ENCODE data around the gene HECTD4. TPM values are rescaled to one million over a fixed set of nuclear protein-coding genes. Genes with fewer than 3 reads are reported as not detected.
"Not testable (repeated sequence)": the region's sequence is repeated elsewhere in the genome, so short reads cannot be mapped to it uniquely, and the experiment has no call there.

Gene HECTD4
- total and polyA plus RNA-seq, 12 donors, result 3.0 to 33.7 (median 23.9) TPM

DNA sequence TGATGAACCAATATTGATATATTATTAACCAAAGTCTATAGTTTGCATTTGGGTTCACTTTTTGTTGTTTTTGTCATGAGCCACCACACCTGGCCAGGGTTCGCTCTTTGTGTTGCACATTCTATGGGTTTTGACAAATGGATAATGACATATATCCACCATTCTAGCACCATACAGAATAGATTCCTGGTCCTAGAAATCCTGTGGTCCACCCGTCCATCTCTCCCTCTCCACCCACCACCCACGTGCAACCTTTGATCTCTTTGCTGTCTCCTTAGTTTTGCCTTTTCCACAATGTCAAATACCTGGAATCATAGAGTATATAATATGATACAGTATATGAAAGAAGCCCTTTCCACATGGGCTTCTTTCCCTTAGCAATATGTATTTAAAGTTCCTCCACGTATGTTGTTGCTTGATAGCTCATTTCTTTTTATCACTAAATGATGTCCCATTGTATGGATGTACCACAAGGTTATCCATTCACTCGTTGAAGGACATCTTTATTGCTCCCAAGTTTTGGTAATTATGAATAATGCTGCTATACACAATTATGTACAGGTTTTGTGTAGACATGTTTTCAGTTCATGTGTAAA lies 19.8 kb upstream of the HECTD4 start:
- intact Hi-C loops (cut with DNase I), result no loop called here
- no peak for DNase-seq
- H3K4me3 ChIP-seq, result no peak overlapping the region
- peaks cover 0 to 37% (median 29%) of the 10 kb centered on the region in 9 donors for H3K36me3 ChIP-seq
- no peaks in the 10 kb centered on the region for H3K9me3 ChIP-seq
- WGBS, 2 donors, result 66% methylated on average over 5 of the region's 5 CpGs
- H3K27me3 ChIP-seq, result no peaks in the 10 kb centered on the region
- no peak overlapping the region for H3K27ac ChIP-seq
- H3K4me1 ChIP-seq, result peaks cover 0 to 8% (median 1%) of the 10 kb centered on the region in 9 donors
- no peak for ATAC-seq
- TF ChIP-seq, protein P1, sequence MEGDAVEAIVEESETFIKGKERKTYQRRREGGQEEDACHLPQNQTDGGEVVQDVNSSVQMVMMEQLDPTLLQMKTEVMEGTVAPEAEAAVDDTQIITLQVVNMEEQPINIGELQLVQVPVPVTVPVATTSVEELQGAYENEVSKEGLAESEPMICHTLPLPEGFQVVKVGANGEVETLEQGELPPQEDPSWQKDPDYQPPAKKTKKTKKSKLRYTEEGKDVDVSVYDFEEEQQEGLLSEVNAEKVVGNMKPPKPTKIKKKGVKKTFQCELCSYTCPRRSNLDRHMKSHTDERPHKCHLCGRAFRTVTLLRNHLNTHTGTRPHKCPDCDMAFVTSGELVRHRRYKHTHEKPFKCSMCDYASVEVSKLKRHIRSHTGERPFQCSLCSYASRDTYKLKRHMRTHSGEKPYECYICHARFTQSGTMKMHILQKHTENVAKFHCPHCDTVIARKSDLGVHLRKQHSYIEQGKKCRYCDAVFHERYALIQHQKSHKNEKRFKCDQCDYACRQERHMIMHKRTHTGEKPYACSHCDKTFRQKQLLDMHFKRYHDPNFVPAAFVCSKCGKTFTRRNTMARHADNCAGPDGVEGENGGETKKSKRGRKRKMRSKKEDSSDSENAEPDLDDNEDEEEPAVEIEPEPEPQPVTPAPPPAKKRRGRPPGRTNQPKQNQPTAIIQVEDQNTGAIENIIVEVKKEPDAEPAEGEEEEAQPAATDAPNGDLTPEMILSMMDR (IDR thresholded peaks at IDR 0.05), result no peak

DNA sequence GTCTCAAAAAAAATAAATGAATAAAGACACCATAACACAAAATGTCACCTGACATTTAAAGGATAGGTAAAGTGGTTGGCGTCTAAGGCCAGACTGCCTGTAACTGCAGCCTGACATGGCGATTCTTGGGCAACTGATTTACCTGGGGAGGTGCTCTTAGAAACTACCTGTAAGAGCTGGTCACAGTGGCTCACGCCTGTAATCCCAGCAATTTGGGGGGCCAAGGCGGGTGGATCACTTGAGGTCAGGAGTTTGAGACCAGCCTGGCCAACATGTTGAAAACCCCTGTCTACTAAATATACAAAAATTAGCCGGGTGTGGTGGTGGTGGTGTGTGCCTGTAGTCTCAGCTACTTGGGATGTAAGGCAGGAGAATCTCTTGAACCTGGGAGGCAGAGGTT lies 18.8 kb upstream of the HECTD4 start:
- 91 to 96% methylated on average over 5 of the region's 5 CpGs for WGBS, 2 donors
- TF ChIP-seq, protein P1 (IDR thresholded peaks at IDR 0.05), result no peak
- H3K27ac ChIP-seq, result no peak overlapping the region
- peaks cover 0 to 27% (median 20%) of the 10 kb centered on the region in 9 donors for H3K36me3 ChIP-seq
- intact Hi-C loops (cut with DNase I), result no loop called here
- peaks cover 0 to 2% (median 0%) of the 10 kb centered on the region in 11 donors for H3K9me3 ChIP-seq
- H3K27me3 ChIP-seq, result no peaks in the 10 kb centered on the region
- no peak overlapping the region for H3K4me3 ChIP-seq
- DNase-seq, result no peak
- no peak for ATAC-seq
- H3K4me1 ChIP-seq, result no peaks in the 10 kb centered on the region

DNA sequence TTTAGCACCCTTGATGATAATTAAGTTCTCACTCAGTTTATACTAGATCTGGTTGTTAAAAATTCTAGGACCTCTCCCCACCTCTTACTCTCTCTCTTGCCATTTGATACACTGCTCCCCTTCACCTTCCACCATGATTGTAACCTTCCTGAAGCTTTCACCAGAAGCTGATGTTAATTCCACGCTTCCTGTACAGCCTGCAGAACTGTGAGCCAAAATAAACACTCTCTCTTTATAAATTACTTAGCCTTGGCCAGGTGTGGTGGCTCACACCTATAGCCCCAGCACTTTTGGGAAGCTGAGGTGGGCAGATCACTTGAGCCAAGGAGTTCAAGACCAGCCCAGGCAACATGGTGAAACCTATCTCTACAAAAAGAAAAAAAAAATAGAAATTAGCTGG lies 11.1 kb upstream of the HECTD4 start:
- DNase-seq (no peak), ATAC-seq (no peak)
- Histone ChIP-seq H3K36me3 (no peaks in the 10 kb centered on the region), H3K9me3 (peaks cover 0 to 11% (median 0%) of the 10 kb centered on the region in 11 donors), H3K4me3 (no peak overlapping the region), H3K27ac (no peak overlapping the region), H3K27me3 (no peaks in the 10 kb centered on the region), H3K4me1 (no peaks in the 10 kb centered on the region)
- WGBS, 2 donors, result 63 to 74% methylated on average over 1 of the region's 1 CpG
- intact Hi-C loops (cut with DNase I), result no loop called here
- TF ChIP-seq, protein P1 (IDR thresholded peaks at IDR 0.05), result no peak

DNA sequence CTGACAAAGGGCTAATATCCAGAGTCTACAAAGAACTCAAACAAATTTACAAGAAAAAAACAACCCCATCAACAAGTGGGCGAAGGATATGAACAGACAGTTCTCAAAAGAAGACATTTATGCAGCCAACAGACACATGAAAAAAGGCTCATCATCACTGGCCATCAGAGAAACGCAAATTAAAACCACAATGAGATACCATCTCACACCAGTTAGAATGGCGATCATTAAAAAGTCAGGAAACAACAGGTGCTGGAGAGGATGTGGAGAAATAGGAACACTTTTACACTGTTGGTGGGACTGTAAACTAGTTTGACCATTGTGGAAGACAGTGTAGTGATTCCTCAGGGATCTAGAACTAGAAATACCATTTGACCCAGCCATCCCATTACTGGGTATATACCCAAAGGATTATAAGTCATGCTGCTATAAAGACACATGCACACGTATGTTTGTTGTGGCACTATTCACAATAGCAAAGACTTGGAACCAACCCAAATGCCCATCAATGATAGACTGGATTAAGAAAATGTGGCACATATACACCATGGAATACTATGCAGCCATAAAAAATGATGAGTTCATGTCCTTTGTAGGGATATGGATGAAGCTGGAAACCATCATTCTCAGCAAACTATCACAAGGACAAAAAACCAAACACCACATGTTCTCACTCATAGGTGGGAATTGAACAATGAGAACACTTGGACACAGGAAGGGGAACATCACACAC lies 7.9 kb upstream of the HECTD4 start:
- not testable (repeated sequence) for H3K36me3 ChIP-seq, ATAC-seq, H3K9me3 ChIP-seq, DNase-seq, H3K4me1 ChIP-seq, H3K27me3 ChIP-seq, H3K27ac ChIP-seq, H3K4me3 ChIP-seq
- intact Hi-C loops (cut with DNase I), result loop anchor here (5.0 to 10.0 kb wide), 8 partner anchors 85 to 195 kb away; no protein-coding TSS in a partner anchor
- 69% methylated on average over 2 of the region's 4 CpGs for WGBS, 2 donors

DNA sequence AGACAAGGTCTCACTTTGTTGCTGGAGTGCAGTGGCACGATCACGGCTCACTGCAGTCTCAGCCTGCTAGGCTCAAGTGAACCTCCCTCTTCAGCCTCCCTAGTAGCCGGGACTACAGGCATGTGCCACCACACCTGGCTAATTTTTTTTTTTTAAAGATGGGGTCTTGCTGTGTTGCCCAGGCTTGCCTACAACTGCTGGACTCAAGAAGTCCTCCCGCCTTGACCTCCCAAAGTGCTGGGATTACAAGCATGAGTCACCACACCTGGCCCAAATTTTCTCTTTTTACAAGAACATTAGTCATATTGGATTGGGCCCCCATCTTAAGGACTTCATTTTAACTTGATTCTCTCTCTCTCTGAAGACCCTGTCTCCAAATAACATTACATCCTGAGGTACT lies 7.0 kb upstream of the HECTD4 start:
- H3K9me3 ChIP-seq, result no peaks in the 10 kb centered on the region
- WGBS, 2 donors, result 87 to 94% methylated on average over 4 of the region's 4 CpGs
- no peaks in the 10 kb centered on the region for H3K27me3 ChIP-seq
- intact Hi-C loops (cut with DNase I), result loop anchor here (5.0 to 10.0 kb wide), 8 partner anchors 84 to 194 kb away; no protein-coding TSS in a partner anchor
- DNase-seq (no peak), ATAC-seq (no peak)
- no peaks in the 10 kb centered on the region for H3K36me3 ChIP-seq
- TF ChIP-seq, protein P1 (IDR thresholded peaks at IDR 0.05), result no peak
- no peak overlapping the region for H3K27ac ChIP-seq
- peaks cover 0 to 9% (median 0%) of the 10 kb centered on the region in 9 donors for H3K4me1 ChIP-seq
- H3K4me3 ChIP-seq, result no peak overlapping the region

All from heart right ventricle (tissue), 16 donors.